ENCODE data around the gene ENTPD7. TPM values are rescaled to one million over a fixed set of nuclear protein-coding genes. Genes with fewer than 3 reads are reported as not detected.

Gene ENTPD7
- total RNA-seq, 1 experiment from 2014 or later = 14.5 TPM

- no peak overlapping the region for H3K56ac ChIP-seq (ENCODE audit: insufficient read length, low read depth, low read length)
- no peak overlapping the region for H4K8ac ChIP-seq (replicated peaks; ENCODE audit: insufficient read length, low read depth, low read length)
- no peak overlapping the region for H4K5ac ChIP-seq (ENCODE audit: insufficient read length, low read depth, low read length)
- no peak overlapping the region for H3T11ph ChIP-seq (ENCODE audit: low read length)
- no peak overlapping the region for H2BK120ac ChIP-seq (ENCODE audit: low read depth, low read length, poor library complexity, severe bottlenecking)
- no peaks in the 10 kb centered on the region for H3K23me2 ChIP-seq (ENCODE audit: insufficient read length, low read depth, low read length, poor library complexity, severe bottlenecking)
- H2AFZ ChIP-seq (ENCODE audit: low read length) = no peak overlapping the region
- Mint-ChIP-seq H3K4me1 (peaks cover 3 to 7% of the 10 kb centered on the region in 2 experiments; a peak in 3 of 4 replicates), H3K9me3 (no peaks in the 10 kb centered on the region), H3K27me3 (ENCODE audit: low read depth) (peaks cover 2% of the 10 kb centered on the region; the same call in 1 of the 2 replicates), H3K4me3 (no peak overlapping the region), H3K36me3 (ENCODE audit: insufficient read depth in 1 of 3, low read depth in 3 of 3) (peaks cover 0 to 5% (median 0%) of the 10 kb centered on the region in 3 experiments; a peak in 2 of 7 replicates), H3K27ac (no peak overlapping the region; a peak in 1 of 7 replicates)
- H3K4me1 ChIP-seq (ENCODE audit: insufficient read depth, low read length) = no peaks in the 10 kb centered on the region
- H3K4me2 ChIP-seq (ENCODE audit: insufficient read depth, insufficient read length, low read length) = no peak overlapping the region
- DNase-seq = no peak
- H4K91ac ChIP-seq (ENCODE audit: insufficient read length, low read depth, low read length) = no peak overlapping the region
- no peak overlapping the region for H2AK5ac ChIP-seq (ENCODE audit: insufficient read length, low read length)
- H3K79me1 ChIP-seq (ENCODE audit: insufficient read depth, low read depth, low read length, poor library complexity, severe bottlenecking) = no peaks in the 10 kb centered on the region
- H3K18ac ChIP-seq (ENCODE audit: insufficient read length, low read depth, low read length) = no peak overlapping the region
- no peak overlapping the region for H3K23ac ChIP-seq (ENCODE audit: insufficient read length, low read depth, low read length)
- no peaks in the 10 kb centered on the region for H4K20me1 ChIP-seq (ENCODE audit: control insufficient read depth, insufficient read depth, insufficient read length)
- no peak overlapping the region for H2BK20ac ChIP-seq (ENCODE audit: low read depth, low read length, poor library complexity, severe bottlenecking)
- no peak overlapping the region for H3K9ac ChIP-seq (ENCODE audit: extremely low read depth, insufficient read length, low read length)
- no peak overlapping the region for H3K14ac ChIP-seq (ENCODE audit: insufficient read depth, low read length)
- H2BK12ac ChIP-seq (ENCODE audit: insufficient read length, low read depth, low read length) = no peak overlapping the region
- no peaks in the 10 kb centered on the region for H3K27me3 ChIP-seq (ENCODE audit: insufficient read depth, low read length)
- TF ChIP-seq, protein P1, sequence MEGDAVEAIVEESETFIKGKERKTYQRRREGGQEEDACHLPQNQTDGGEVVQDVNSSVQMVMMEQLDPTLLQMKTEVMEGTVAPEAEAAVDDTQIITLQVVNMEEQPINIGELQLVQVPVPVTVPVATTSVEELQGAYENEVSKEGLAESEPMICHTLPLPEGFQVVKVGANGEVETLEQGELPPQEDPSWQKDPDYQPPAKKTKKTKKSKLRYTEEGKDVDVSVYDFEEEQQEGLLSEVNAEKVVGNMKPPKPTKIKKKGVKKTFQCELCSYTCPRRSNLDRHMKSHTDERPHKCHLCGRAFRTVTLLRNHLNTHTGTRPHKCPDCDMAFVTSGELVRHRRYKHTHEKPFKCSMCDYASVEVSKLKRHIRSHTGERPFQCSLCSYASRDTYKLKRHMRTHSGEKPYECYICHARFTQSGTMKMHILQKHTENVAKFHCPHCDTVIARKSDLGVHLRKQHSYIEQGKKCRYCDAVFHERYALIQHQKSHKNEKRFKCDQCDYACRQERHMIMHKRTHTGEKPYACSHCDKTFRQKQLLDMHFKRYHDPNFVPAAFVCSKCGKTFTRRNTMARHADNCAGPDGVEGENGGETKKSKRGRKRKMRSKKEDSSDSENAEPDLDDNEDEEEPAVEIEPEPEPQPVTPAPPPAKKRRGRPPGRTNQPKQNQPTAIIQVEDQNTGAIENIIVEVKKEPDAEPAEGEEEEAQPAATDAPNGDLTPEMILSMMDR (conservative IDR thresholded peaks at IDR 0.05) = no peak
- H3K9me3 ChIP-seq (ENCODE audit: control insufficient read depth, low read depth, low read length) = no peaks in the 10 kb centered on the region
- no peak overlapping the region for H2BK15ac ChIP-seq (ENCODE audit: low read depth, low read length)
- WGBS (ENCODE audit: extremely low coverage, insufficient read length, low lambda C conversion rate) = no CpG with 5 or more reads among the region's 4 CpGs
- no peak overlapping the region for H3K4ac ChIP-seq (ENCODE audit: low read depth, low read length)
- H3K27ac ChIP-seq (ENCODE audit: insufficient read length, low read depth, low read length) = no peak overlapping the region
- H3K79me2 ChIP-seq (ENCODE audit: insufficient read depth, low read length) = no peaks in the 10 kb centered on the region
- no peak overlapping the region for H2BK5ac ChIP-seq (ENCODE audit: insufficient read length, low read length)
These were observed 48.0 kb upstream of the ENTPD7 start for GRCh38 chr10:99611326-99611725.
